Raji (cell line): ENCODE data around the gene VWCE.

ENCODE experiments used
- POLR2A ChIP-seq: IDR thresholded peaks from 2 replicates; pipeline ENCODE4 v1.6.1; 2011; ENCODE audit warnings: low read depth, low read length, control low read depth; ENCODE audit not compliant: insufficient read depth

VWCE gene

DNA sequence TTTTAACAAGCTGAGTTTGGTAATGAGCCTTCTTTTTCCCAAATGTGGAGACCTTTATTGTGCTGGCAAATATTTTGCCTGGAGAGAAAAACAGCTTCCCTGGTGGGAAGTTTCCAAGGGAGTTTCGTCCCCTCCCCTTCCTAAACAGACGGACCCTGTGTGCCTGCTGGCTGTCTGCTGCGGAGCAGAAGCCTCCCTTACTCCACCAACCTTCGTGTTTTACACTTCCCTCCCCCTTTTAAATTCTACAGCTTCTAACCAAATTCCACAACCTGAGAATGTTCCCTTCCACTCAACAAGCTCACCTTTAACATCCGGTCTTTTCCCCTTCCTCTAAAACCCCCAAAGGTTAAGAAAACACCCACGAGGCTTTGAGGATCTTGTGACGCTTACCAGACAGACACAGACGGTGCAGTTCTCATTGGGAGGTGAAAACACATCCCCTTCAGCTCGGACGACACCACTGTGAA, 17.1 kb downstream of the VWCE start:
- no peak for TF ChIP-seq POLR2A

- TF ChIP-seq POLR2A: no peak
Observed at GRCh38 chr11:61277186-61278000, 17.7 kb downstream of the VWCE start.

- no peak for TF ChIP-seq POLR2A
Observed at GRCh38 chr11:61275191-61275590, 19.9 kb downstream of the VWCE start.

DNA sequence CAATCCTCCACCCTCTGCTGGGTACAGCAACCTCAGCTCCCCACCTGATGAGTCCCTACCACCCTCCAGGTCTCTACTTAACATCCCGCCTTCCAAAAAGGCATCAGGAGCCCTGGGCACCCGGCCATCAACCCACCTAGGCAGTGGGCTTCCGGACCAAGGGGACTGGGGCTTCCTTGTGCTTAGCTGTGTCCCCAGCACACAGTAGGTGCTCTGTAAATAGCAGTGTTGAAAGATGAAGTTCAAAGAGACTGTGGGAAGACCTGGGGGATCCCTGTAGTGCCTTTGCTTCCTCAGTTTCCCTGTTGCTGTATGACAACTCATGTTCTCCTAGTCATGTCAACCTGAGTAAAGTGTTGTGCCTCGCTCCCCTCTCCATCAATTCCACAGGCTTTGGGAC, 21.0 kb downstream of the VWCE start:
- no peak for TF ChIP-seq POLR2A

DNA sequence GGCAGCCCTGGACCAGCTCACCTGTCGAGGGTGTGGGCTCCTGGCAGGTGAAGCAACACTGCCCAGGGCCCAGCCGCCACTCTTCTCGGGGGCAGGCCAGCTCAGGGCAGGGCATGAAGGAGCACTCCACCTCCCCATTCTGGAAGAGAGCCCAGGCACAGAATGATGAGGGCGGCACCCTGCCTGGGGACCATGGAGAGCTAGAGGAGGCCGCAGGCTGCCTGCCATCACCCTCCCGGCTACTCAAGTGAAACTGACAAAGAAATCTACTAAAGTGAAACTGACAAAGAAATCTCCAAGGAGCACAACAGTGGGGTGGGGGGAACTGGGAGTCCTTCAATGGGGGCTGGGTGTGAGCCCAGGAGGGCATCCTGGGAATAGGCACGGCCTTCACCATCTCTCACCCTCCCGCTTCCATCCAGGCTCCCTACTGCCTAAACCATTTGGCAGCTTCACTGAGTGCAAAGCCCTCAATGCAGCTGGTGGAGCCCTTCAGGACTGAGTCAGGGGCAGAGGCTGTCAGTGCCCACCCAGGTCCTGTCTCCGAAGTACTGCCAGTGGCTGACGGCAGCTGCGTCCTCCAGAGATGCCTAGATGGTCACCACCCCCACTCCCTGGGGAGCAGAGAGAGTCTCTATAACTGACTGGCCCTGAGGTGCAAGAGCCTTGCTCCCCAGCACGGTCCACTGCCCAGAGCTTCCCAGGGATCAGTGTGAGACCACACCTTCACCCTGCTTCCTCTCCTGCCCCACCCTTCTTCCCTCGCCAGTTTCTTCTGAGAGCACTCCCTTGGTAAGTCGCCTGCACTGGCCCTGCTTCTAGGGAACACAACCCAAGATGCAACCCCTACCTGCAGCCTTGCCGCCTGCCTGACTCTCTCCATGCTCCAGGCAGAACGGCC, 21.7 kb downstream of the VWCE start:
- TF ChIP-seq POLR2A: no peak

GRCh38 chr11:61272731-61273130, 22.4 kb downstream of the VWCE start:
- TF ChIP-seq POLR2A: no peak

DNA sequence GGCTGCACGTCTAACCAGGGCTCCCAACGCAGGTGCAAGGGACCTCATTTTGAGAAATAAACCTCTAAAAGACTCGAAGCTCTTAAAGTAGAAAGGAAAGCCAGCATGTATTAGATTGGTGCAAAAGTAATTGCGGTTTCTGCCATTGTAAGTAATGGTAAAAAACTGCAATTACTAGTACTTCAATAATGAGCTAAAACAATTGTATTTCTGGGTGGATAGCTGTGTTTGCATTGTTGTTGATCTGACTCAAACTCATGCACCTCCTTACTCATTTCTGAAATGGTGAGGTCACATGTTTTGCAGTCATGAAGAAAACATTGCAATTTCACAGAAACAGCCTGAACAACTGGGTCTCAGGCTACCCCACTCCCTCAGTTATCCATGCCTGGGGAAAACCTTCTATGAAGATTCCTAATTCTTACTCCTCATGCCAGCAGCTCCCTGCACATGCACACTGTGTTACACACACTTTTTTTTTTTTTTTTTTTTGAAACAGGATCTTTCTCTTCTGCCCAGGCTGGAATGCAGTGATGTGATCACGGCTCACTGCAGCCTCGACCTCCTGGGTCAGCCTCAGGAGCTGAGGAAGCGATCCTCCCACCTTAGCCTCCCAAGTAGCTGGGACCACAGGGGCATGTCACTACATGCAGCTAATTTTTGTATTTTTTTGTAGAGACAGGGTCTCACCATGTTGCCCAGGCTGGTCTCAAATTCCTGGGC, 24.6 kb downstream of the VWCE start:
- no peak for TF ChIP-seq POLR2A

GRCh38 chr11:61268588-61269250, 26.4 kb downstream of the VWCE start:
- no peak for TF ChIP-seq POLR2A

GRCh38 chr11:61267437-61267841, 27.7 kb downstream of the VWCE start:
- TF ChIP-seq POLR2A: no peak

DNA sequence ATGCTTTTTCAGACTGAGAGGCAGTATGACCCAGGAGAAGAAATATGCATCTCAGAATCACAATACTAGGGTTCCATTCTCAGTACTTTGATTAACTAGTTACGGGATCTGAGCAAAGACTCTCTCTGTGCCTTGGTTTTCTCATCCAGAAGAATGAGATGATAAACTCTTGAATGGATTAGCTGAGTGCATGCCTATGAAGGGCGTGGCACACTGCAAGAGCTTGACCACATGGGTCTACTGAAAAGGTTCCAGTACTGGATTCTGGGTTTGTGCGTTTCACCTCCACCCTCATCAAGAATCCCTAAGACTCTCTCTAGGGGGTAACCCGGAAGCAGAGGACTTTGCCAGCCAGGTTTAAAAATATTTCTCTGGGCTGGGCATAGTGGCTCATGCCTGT, 28.5 kb downstream of the VWCE start:
- TF ChIP-seq POLR2A: no peak

DNA sequence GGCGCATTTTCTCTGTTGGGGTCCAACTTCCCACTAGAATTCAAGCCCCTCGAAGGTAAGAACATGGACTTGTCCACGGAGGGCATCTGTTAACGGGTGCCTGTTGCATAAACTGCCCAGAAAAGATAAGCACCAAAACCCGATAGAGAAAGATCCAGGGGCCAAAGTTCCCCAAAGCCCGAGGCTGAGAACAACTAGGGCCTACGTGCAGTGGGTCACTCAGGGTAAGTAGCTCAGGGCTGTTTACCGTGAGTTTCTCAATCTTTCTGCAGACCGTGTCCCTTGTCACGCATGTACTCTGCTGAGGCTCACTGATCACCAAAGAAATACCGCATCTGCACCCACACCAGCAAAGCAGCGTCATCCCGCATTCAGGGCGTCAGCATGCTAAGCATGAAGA, 29.8 kb downstream of the VWCE start:
- no peak for TF ChIP-seq POLR2A

DNA sequence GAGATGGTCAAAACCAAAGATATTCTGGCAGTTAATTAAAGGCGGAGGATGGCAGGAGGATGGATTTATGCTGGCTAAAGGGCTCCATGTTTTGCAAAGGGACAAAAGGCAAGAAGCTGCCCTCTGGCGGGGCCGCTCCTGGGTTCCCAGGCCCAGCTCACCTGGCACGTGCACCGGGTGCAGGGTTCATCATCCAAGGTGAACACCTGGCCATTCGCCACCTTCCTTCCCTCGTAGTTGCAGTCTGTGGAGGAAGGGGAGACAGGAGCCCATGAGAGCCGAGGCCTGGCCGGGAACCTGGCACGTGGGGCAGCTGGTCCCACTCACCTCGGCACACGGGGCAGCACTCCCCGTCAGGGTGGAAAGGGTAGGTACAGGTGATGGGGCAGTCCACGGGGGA, 30.3 kb downstream of the VWCE start:
- TF ChIP-seq POLR2A: no peak

DNA sequence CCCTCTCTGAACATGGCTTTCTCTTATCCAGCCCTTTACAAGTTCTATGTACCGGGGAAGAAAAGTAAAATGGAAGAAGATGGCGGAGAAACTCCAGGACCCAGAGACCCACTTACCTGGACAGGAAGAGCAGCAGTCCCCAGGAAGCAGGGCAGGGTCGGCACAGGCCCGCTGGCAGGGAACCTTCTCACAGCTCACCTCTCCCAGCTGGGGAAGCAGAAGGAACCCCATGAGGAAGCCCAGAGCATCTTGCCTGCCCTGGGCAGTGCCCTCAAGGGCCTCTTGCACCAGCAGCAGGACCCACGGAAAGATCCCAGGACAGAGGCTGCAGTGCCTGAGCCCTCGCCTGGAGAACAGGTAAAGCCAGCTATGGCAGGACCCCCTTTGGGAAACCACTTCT, 30.7 kb downstream of the VWCE start:
- TF ChIP-seq POLR2A: no peak

DNA sequence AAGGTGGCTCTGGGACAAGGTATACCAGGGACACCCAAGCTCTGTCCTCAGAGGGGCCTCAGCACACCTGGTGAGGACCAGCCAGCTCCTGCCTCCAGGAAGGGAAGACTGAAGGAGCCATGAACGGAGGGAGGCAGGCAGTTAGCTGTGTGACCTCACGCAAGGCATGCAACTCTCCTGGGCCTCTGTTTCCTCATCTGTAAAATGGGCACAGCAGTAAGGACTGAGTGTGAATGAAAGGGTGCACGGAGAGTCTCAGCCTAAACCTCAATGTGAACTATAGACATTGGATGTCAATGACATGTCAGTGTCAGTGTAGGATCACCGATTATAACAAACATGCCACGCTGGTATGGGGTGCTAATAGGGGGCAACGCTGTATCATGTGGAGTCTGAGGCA, 35.8 kb downstream of the VWCE start:
- no peak for TF ChIP-seq POLR2A

DNA sequence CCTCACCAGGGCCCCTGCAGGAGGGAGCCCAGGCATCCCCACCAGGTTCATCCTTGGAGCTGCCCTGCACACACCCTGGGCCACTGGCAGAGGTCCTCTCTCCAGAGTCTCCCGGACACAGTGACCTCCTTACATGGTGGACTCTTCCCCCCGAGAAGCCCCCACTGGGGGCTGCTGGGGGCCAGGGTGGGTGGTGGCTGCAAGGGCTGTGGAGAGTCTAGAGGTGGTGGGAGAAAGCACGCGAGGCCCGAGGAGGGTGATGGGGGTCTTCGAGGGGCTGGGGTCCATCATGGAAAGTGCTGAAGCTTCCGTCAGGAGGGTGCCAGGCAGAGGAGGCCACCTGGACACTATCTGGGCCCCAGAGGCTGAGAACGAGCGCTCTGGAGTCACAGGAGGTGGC, 36.6 kb downstream of the VWCE start:
- TF ChIP-seq POLR2A: no peak
